A172 (cell line): ENCODE measurements around the gene TMEM209. TPM values are rescaled to one million over a fixed set of nuclear protein-coding genes. Genes with fewer than 3 reads are reported as not detected.
"Not testable (repeated sequence)": the region's sequence is repeated elsewhere in the genome, so short reads cannot be mapped to it uniquely, and the experiment has no call there.

Experiments used
- DNase-seq: peaks from one replicate; pipeline ENCODE4 v3.0.0-alpha.2; 2015; ENCODE audit warnings: low spot score
- total RNA-seq: library from RNA; depleted of rRNA; stranded (reverse); fragments of >200 nt; shearing (Covaris generic); gene quantifications from 2 replicates; pipeline ENCODE4 v1.2.3, GENCODE V29; 2014; rRNA removed

Gene TMEM209
- total RNA-seq: 12.7 and 14.9 TPM in 2 replicates

- peak; percentile 94 for DNase-seq
Observed at GRCh38 chr7:130205084-130205947, at the start of gene TMEM209. Gene TMEM209 (minus strand): TSS chr7:130205406. CDS start chr7:130205375, 31 bp downstream.

GRCh38 chr7:130254555-130254954, 49.3 kb upstream of the TMEM209 start:
- no peak for DNase-seq

GRCh38 chr7:130249626-130250025, 44.4 kb upstream of the TMEM209 start:
- not testable (repeated sequence) for DNase-seq

GRCh38 chr7:130248842-130249241, 43.6 kb upstream of the TMEM209 start:
- DNase-seq: not testable (repeated sequence)

GRCh38 chr7:130246491-130246890, 41.3 kb upstream of the TMEM209 start:
- DNase-seq: not testable (repeated sequence)

- not testable (repeated sequence) for DNase-seq
Observed at GRCh38 chr7:130243486-130243885, 38.3 kb upstream of the TMEM209 start.

GRCh38 chr7:130242198-130243014, 37.2 kb upstream of the TMEM209 start:
- DNase-seq: peak; percentile 53

- no peak for DNase-seq
Observed at GRCh38 chr7:130240240-130240639, 35.0 kb upstream of the TMEM209 start.

- not testable (repeated sequence) for DNase-seq
Observed at GRCh38 chr7:130236361-130236760, 31.2 kb upstream of the TMEM209 start.

- DNase-seq: no peak
Observed at GRCh38 chr7:130234078-130234477, 28.9 kb upstream of the TMEM209 start.

GRCh38 chr7:130232209-130232608, 27.0 kb upstream of the TMEM209 start:
- DNase-seq: no peak

GRCh38 chr7:130231792-130232191, 26.6 kb upstream of the TMEM209 start:
- no peak for DNase-seq

- DNase-seq: not testable (repeated sequence)
Observed at GRCh38 chr7:130229981-130230380, 24.8 kb upstream of the TMEM209 start.

- DNase-seq: no peak
Observed at GRCh38 chr7:130228840-130229502, 23.8 kb upstream of the TMEM209 start.

GRCh38 chr7:130227883-130228575, 22.8 kb upstream of the TMEM209 start:
- no peak for DNase-seq

- DNase-seq: no peak
Observed at GRCh38 chr7:130226333-130226732, 21.1 kb upstream of the TMEM209 start.

GRCh38 chr7:130224923-130225322, 19.7 kb upstream of the TMEM209 start:
- peak; percentile 71 for DNase-seq

GRCh38 chr7:130224210-130224609, 19.0 kb upstream of the TMEM209 start:
- no peak for DNase-seq

GRCh38 chr7:130223646-130224045, 18.4 kb upstream of the TMEM209 start:
- no peak for DNase-seq

- no peak for DNase-seq
Observed at GRCh38 chr7:130221746-130222145, 16.5 kb upstream of the TMEM209 start.

- no peak for DNase-seq
Observed at GRCh38 chr7:130219871-130220270, 14.7 kb upstream of the TMEM209 start.
